Lung (tissue), 12 donors: ENCODE measurements around the gene IQCM. TPM values are rescaled to one million over a fixed set of nuclear protein-coding genes. Genes with fewer than 3 reads are reported as not detected.

Source experiments
- ATAC-seq: fragments of 200-7000 bp; cut with Tn5 transposase; one replicate; pipeline ENCODE4 v1.9.1; 2020; ENCODE audit warnings: moderate number of reproducible peaks; ENCODE audit not compliant: insufficient read depth, low FRiP score
- DNase-seq, 3 donors: peaks; one replicate each; pipeline ENCODE4 v3.0.0-alpha.2; 2013 to 2017
- H3K27ac ChIP-seq, 2 donors: one replicate each; pipeline ENCODE4 v1.5.1; 2013; ENCODE audit warnings: mild to moderate bottlenecking in 2 of 2, moderate library complexity in 2 of 2, control low read depth in 1 of 2, inconsistent platforms in 1 of 2, low read depth in 1 of 2, low read length in 1 of 2
- H3K27me3 ChIP-seq, 3 donors: one replicate each; pipeline ENCODE4 v1.5.1; 2013; ENCODE audit warnings: low read length in 2 of 3; ENCODE audit not compliant: control insufficient read depth in 3 of 3, insufficient read depth in 3 of 3
- H3K36me3 ChIP-seq, 4 donors: one replicate each; pipeline ENCODE4 v1.5.1; 2013; ENCODE audit warnings: low read length in 4 of 4, mild to moderate bottlenecking in 1 of 4, moderate library complexity in 1 of 4; ENCODE audit not compliant: control insufficient read depth in 4 of 4, insufficient read depth in 4 of 4
- H3K4me1 ChIP-seq, 5 donors: one replicate each; pipeline ENCODE4 v1.5.1; 2013; ENCODE audit warnings: low read length in 5 of 5, mild to moderate bottlenecking in 2 of 5, moderate library complexity in 1 of 5; ENCODE audit not compliant: control insufficient read depth in 5 of 5, insufficient read depth in 5 of 5
- H3K4me3 ChIP-seq: one replicate; pipeline ENCODE4 v1.5.1; 2013; ENCODE audit warnings: mild to moderate bottlenecking, control low read depth, moderate library complexity
- H3K9ac ChIP-seq, 2 donors: one replicate each; pipeline ENCODE4 v1.5.1; 2013; ENCODE audit warnings: low read length in 2 of 2, control low read depth in 1 of 2; ENCODE audit not compliant: insufficient read depth in 1 of 2
- H3K9me3 ChIP-seq, 4 donors: one replicate each; pipeline ENCODE4 v1.5.1; 2013; ENCODE audit warnings: low read length in 3 of 4, mild to moderate bottlenecking in 1 of 4, moderate library complexity in 1 of 4; ENCODE audit not compliant: control insufficient read depth in 4 of 4, insufficient read depth in 3 of 4
- CTCF ChIP-seq: IDR thresholded peaks from 2 replicates; pipeline ENCODE4 v1.5.1; 2012; ENCODE audit warnings: mild to moderate bottlenecking; ENCODE audit errors: control extremely low read depth, extremely low read depth
- WGBS, 2 donors: extraction: QIAGEN DNeasy Blood & Tissue Kit; methylation state at CpG; one replicate each; pipeline ENCODE4 v1.1.7; 2013; 5-methylcytosine and 5-hydroxymethylcytosine counted together
- polyA plus RNA-seq, 2 donors: library from polyadenylated mRNA; stranded (reverse); fragments of 200-250 nt; gene quantifications; one replicate each; pipeline ENCODE4 v1.2.1, GENCODE V29; 2013
- total RNA-seq, 2 donors: library from RNA; depleted of rRNA in 1 of 2; stranded (reverse); fragments of >200 nt in 1 of 2; gene quantifications; one replicate each; pipeline ENCODE4 v1.2.1, GENCODE V29; 2014 to 2021
- donor health status: control.
- donor health status: control.
- donor health status: Bipolar disorder and iron deficiency.
- donor health status: healthy.
- donor health status: DM: yes; HTN: yes; CAD: no.

The IQCM gene
- total and polyA plus RNA-seq, 4 donors, result not detected

- no peak overlapping the region for H3K27ac ChIP-seq
- DNase-seq (no peak), ATAC-seq (no peak)
- H3K27me3 ChIP-seq, result no peaks in the 10 kb centered on the region
- H3K4me1 ChIP-seq, result no peaks in the 10 kb centered on the region
- no peaks in the 10 kb centered on the region for H3K36me3 ChIP-seq
- no peak for TF ChIP-seq CTCF
- no peak overlapping the region for H3K9ac ChIP-seq
- H3K4me3 ChIP-seq, result no peak overlapping the region
- WGBS, 2 donors, result 78 to 91% methylated on average over 3 of the region's 3 CpGs
- H3K9me3 ChIP-seq, result no peaks in the 10 kb centered on the region
These were observed 15.2 kb upstream of the IQCM start for GRCh38 chr4:149830823-149831222.

- Histone ChIP-seq H3K4me3 (no peak overlapping the region), H3K9me3 (no peaks in the 10 kb centered on the region), H3K27me3 (no peaks in the 10 kb centered on the region), H3K4me1 (no peaks in the 10 kb centered on the region), H3K36me3 (no peaks in the 10 kb centered on the region), H3K27ac (no peak overlapping the region), H3K9ac (no peak overlapping the region)
- 89% methylated on average over 2 of the region's 2 CpGs for WGBS, 2 donors
- TF ChIP-seq CTCF, result no peak
- no peak for DNase-seq
- ATAC-seq, result no peak
These were observed 9.7 kb upstream of the IQCM start for GRCh38 chr4:149825336-149825735.

GRCh38 chr4:149823769-149824221 is 8.2 kb upstream of the IQCM start:
- 76 to 82% methylated on average over 4 of the region's 4 CpGs for WGBS, 2 donors
- H3K9ac ChIP-seq, result no peak overlapping the region
- no peak for ATAC-seq

More at GRCh38 chr4:149823769-149824221, 8.2 kb upstream of the IQCM start:
- Histone ChIP-seq H3K4me1 (no peaks in the 10 kb centered on the region), H3K4me3 (no peak overlapping the region), H3K9me3 (no peaks in the 10 kb centered on the region), H3K36me3 (no peaks in the 10 kb centered on the region), H3K27me3 (no peaks in the 10 kb centered on the region), H3K27ac (no peak overlapping the region)
- DNase-seq, result no peak
- no peak for TF ChIP-seq CTCF
